ENCODE data around the gene SMIM22. TPM values are rescaled to one million over a fixed set of nuclear protein-coding genes. Genes with fewer than 3 reads are reported as not detected.

SMIM22 gene
- total and polyA plus RNA-seq, 2 of the 8 experiments (the other 6 are each of a cell fraction or from before 2014, with no cell fraction given): not detected

DNA sequence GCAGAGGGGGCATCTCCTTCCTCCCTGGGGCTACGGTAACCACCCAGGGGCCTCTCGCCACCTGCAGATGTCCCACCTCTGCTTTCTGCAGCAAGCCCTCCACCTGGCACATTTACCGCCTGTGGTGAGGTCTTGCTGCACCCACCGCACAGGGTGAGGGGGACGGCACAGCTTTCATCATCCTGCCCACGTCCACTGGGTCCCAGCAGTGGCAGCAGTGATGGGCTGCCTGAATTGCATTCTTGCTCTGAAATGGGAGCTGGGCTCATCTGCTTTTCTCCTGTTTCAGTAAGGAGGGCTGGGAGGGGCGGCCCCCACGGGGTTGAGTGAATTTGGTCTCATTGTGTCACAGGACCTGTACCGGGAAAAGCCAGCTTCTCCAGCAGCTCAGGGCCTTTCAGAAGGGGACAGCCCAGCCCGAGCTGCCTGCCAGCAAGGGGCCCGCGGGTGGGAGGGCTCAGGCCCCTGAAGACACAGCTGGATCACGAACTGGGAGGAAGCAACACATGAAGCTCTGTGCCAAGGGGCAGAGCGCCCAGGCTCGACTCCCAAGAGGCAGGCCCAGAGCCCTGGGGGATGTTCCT, 48.1 kb upstream of the SMIM22 start (continued):
- no peak for TF ChIP-seq KDM5A (IDR thresholded peaks at IDR 0.05; ENCODE audit: low read length)
- no peak for TF ChIP-seq MAFK (IDR thresholded peaks at IDR 0.05; ENCODE audit: low read depth, low read length)
- no peak for TF ChIP-seq RXRA (IDR thresholded peaks at IDR 0.05; ENCODE audit: insufficient read depth, low read depth, low read length)

Measured in H1 (cell line).